Measurements from ENCODE around the gene C13orf42.

C13orf42 gene

DNA sequence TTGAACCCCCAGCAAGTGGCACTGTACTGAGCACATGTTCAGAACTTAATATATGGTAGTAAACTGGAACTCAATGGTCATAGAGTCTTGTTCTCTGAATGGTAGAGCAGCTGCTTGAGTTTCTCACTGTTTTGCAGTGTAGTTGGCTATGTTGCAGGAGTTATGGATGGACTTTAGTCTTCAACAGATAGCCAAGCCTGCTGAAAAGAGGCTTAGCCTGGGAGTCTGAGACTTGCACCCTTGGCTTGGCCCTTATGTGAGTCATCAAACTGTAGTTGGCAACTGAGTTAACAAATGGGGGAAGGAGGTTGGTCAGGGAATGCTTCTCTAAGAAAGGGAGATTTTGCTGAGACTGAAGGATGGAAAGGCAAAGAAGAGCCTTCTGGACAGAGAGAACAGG is 62.5 kb downstream of the C13orf42 start:
- H3K9me3 ChIP-seq (ENCODE audit: low read depth, low read length) = no peaks in the 10 kb centered on the region
- no peak for DNase-seq (ENCODE audit: low read depth, low spot score)
- H3K36me3 ChIP-seq (ENCODE audit: insufficient read depth, low read length) = no peaks in the 10 kb centered on the region
- H3K4me3 ChIP-seq = no peak overlapping the region
- TF ChIP-seq POLR2AphosphoS5 (IDR thresholded peaks at IDR 0.05; ENCODE audit: borderline replicate concordance, low read depth, low read length) (no peak), FOXP2 (optimal IDR thresholded peaks at IDR 0.05; ENCODE audit: control extremely low read depth, extremely low read length, insufficient read depth) (no peak), EZH2 (IDR thresholded peaks at IDR 0.05) (no peak)
- no peak overlapping the region for H3K27ac ChIP-seq
- H3K9ac ChIP-seq (ENCODE audit: insufficient read length) = no peak overlapping the region

DNA sequence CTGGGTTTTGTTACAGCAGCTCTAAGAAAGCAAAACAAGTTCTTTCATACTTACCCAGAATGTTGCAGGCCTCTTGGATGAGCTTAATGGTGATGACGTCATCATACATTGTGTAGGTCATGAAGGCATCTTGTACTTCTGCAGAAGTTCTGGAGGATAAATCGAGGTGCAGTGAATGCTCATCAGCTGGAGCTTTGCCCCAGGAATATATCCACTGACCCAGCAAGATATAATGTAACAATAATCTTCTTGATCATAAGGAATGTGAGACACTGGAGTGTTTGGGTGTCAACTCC is 63.0 kb downstream of the C13orf42 start:
- TF ChIP-seq POLR2AphosphoS5 (IDR thresholded peaks at IDR 0.05; ENCODE audit: borderline replicate concordance, low read depth, low read length) (no peak), EZH2 (IDR thresholded peaks at IDR 0.05) (no peak), FOXP2 (optimal IDR thresholded peaks at IDR 0.05; ENCODE audit: control extremely low read depth, extremely low read length, insufficient read depth) (no peak)
- Histone ChIP-seq H3K36me3 (ENCODE audit: insufficient read depth, low read length) (no peaks in the 10 kb centered on the region), H3K9ac (ENCODE audit: insufficient read length) (no peak overlapping the region), H3K4me3 (no peak overlapping the region), H3K9me3 (ENCODE audit: low read depth, low read length) (no peaks in the 10 kb centered on the region), H3K27ac (no peak overlapping the region)
- DNase-seq (ENCODE audit: low read depth, low spot score) = no peak

DNA sequence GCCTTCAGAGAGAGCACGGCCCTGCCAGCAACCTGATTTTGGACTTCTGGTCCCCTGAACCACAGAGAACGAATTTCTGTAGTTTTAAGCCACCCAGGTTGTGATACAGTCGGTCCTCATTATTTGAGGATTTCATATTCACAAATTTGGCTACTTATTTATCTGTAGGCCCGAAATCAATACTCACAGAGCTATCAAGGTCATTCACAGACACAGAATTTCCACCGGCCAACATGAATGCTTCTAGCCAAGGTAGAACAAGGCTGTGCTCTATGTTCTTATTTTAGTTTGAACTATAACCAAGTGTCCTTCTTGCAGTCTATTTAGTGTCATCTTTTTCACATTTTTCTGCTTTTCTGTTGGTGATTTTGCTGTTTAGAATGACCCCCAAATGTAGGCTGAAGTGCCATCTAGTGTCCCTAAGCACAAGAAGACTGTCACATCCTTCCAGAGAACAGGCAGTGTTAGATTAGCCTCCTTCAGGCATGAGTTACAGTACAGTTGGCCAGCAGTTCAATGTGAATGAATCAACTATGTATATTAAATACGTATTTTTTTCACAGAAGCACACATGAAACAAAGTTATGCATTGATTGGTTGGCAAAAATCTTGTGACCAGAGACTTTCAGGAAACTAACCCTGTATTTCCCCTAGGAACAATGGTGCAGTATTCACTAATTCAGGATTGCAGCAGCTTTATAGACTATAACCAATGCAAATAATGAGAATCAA is 63.5 kb downstream of the C13orf42 start:
- Histone ChIP-seq H3K9me3 (ENCODE audit: low read depth, low read length) (no peaks in the 10 kb centered on the region), H3K27ac (no peak overlapping the region), H3K4me3 (no peak overlapping the region), H3K9ac (ENCODE audit: insufficient read length) (no peak overlapping the region), H3K36me3 (ENCODE audit: insufficient read depth, low read length) (no peaks in the 10 kb centered on the region)
- no peak for TF ChIP-seq FOXP2 (optimal IDR thresholded peaks at IDR 0.05; ENCODE audit: control extremely low read depth, extremely low read length, insufficient read depth)
- no peak for TF ChIP-seq EZH2 (IDR thresholded peaks at IDR 0.05)
- TF ChIP-seq POLR2AphosphoS5 (IDR thresholded peaks at IDR 0.05; ENCODE audit: borderline replicate concordance, low read depth, low read length) = no peak
- DNase-seq (ENCODE audit: low read depth, low spot score) = no peak

DNA sequence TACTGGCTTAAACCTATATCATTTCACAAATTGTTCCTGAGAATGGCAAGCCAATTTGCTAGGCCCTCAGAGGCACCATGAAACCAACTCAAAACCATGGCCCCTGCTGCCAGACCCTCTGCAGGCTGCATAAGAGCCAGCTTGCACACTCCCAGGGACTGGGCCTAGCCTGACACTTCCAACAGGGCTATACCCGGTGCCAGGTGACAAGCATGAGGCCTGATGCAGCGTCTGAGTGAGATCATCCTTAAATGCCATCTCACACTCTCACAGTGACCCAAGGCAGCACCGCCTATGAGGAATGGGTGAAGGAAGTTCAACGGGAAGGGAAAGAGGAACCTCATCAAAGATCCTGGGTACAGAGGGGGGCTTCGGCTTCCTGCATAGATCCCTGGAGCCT is 65.6 kb downstream of the C13orf42 start:
- no peak for TF ChIP-seq FOXP2 (optimal IDR thresholded peaks at IDR 0.05; ENCODE audit: control extremely low read depth, extremely low read length, insufficient read depth)
- TF ChIP-seq EZH2 (IDR thresholded peaks at IDR 0.05) = no peak
- no peak for TF ChIP-seq POLR2AphosphoS5 (IDR thresholded peaks at IDR 0.05; ENCODE audit: borderline replicate concordance, low read depth, low read length)
- Histone ChIP-seq H3K27ac (no peak overlapping the region), H3K9ac (ENCODE audit: insufficient read length) (no peak overlapping the region), H3K36me3 (ENCODE audit: insufficient read depth, low read length) (no peaks in the 10 kb centered on the region), H3K4me3 (no peak overlapping the region), H3K9me3 (ENCODE audit: low read depth, low read length) (no peaks in the 10 kb centered on the region)
- DNase-seq (ENCODE audit: low read depth, low spot score) = no peak

DNA sequence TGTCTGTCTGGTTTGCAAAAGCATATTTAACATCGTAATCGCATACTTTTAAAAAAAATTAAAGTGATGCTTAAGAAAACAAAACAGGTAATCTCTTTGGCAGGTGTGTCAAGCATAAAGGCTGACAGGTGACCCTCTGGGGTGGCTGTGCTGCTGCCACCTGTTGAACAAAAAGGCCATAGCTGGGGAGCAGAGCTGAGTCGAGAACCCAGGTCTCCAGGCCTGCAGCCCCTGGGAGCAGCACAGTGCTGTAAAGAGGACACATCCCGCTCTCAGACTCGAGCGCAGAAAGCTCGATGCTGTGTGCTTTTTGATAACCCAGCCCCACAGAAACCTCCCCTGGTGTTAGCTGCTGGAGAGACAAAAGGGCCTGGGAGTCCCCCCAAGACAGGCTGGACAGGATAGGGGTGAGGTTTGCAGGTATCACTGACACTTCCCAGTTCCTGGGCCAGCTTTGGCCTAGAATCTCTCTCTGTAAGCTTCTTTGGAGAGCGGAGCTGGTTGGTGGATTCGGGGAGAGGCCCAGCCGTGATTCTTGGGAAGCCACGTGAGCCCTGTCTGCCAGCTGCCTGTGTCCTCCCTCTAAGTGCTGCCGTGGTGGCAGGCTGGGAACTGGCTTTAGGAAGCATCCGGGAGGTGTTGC is 66.9 kb downstream of the C13orf42 start:
- Histone ChIP-seq H3K9ac (ENCODE audit: insufficient read length) (no peak overlapping the region), H3K4me3 (no peak overlapping the region), H3K36me3 (ENCODE audit: insufficient read depth, low read length) (no peaks in the 10 kb centered on the region), H3K9me3 (ENCODE audit: low read depth, low read length) (no peaks in the 10 kb centered on the region), H3K27ac (no peak overlapping the region)
- no peak for DNase-seq (ENCODE audit: low read depth, low spot score)
- no peak for TF ChIP-seq FOXP2 (optimal IDR thresholded peaks at IDR 0.05; ENCODE audit: control extremely low read depth, extremely low read length, insufficient read depth)
- no peak for TF ChIP-seq EZH2 (IDR thresholded peaks at IDR 0.05)
- TF ChIP-seq POLR2AphosphoS5 (IDR thresholded peaks at IDR 0.05; ENCODE audit: borderline replicate concordance, low read depth, low read length) = no peak

DNA sequence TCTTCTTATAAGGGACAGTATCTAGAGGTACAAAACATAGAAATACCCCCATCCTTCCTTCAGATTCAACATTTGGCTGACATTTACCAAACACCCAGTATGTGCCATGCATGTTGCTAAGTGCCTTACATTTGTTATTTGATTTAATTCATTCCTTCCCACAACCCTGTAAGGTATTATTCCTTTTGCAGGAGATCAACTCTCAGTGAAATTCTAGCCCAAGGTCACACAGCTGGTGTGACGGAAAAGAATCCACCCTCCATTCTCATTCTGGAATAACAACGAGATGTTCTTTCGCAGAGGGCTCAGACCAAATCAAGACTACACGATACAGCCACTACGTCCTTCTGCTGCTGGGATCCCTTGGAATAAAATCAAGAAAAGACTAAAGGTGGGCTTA is 67.8 kb downstream of the C13orf42 start:
- no peak for DNase-seq (ENCODE audit: low read depth, low spot score)
- no peak overlapping the region for H3K27ac ChIP-seq
- no peak for TF ChIP-seq EZH2 (IDR thresholded peaks at IDR 0.05)
- no peak for TF ChIP-seq FOXP2 (optimal IDR thresholded peaks at IDR 0.05; ENCODE audit: control extremely low read depth, extremely low read length, insufficient read depth)
- TF ChIP-seq POLR2AphosphoS5 (IDR thresholded peaks at IDR 0.05; ENCODE audit: borderline replicate concordance, low read depth, low read length) = no peak
- no peaks in the 10 kb centered on the region for H3K9me3 ChIP-seq (ENCODE audit: low read depth, low read length)
- H3K9ac ChIP-seq (ENCODE audit: insufficient read length) = no peak overlapping the region
- H3K36me3 ChIP-seq (ENCODE audit: insufficient read depth, low read length) = no peaks in the 10 kb centered on the region
- no peak overlapping the region for H3K4me3 ChIP-seq

GRCh38 chr13:51041710-51042109 is 69.4 kb downstream of the C13orf42 start:
- H3K4me3 ChIP-seq = no peak overlapping the region

GRCh38 chr13:51041126-51041525 is 69.9 kb downstream of the C13orf42 start:
- DNase-seq (ENCODE audit: low read depth, low spot score) = no peak
- TF ChIP-seq EZH2 (IDR thresholded peaks at IDR 0.05) (no peak), FOXP2 (optimal IDR thresholded peaks at IDR 0.05; ENCODE audit: control extremely low read depth, extremely low read length, insufficient read depth) (no peak), POLR2AphosphoS5 (IDR thresholded peaks at IDR 0.05; ENCODE audit: borderline replicate concordance, low read depth, low read length) (no peak)
- no peak overlapping the region for H3K27ac ChIP-seq
- no peaks in the 10 kb centered on the region for H3K9me3 ChIP-seq (ENCODE audit: low read depth, low read length)
- H3K36me3 ChIP-seq (ENCODE audit: insufficient read depth, low read length) = no peaks in the 10 kb centered on the region
- H3K4me3 ChIP-seq = no peak overlapping the region
- no peak overlapping the region for H3K9ac ChIP-seq (ENCODE audit: insufficient read length)

More at GRCh38 chr13:51041710-51042109, 69.4 kb downstream of the C13orf42 start:
- TF ChIP-seq EZH2 (IDR thresholded peaks at IDR 0.05) (no peak), POLR2AphosphoS5 (IDR thresholded peaks at IDR 0.05; ENCODE audit: borderline replicate concordance, low read depth, low read length) (no peak), FOXP2 (optimal IDR thresholded peaks at IDR 0.05; ENCODE audit: control extremely low read depth, extremely low read length, insufficient read depth) (no peak)
- H3K9me3 ChIP-seq (ENCODE audit: low read depth, low read length) = no peaks in the 10 kb centered on the region
- DNase-seq (ENCODE audit: low read depth, low spot score) = no peak
- H3K27ac ChIP-seq = no peak overlapping the region
- H3K9ac ChIP-seq (ENCODE audit: insufficient read length) = no peak overlapping the region
- H3K36me3 ChIP-seq (ENCODE audit: insufficient read depth, low read length) = no peaks in the 10 kb centered on the region

All from SK-N-MC (cell line).